Mesenchymal stem cell (in vitro differentiated cells and primary cell): Measurements from ENCODE around the gene SPOCK3.

ENCODE experiments used
- DNase-seq: peaks from one replicate; pipeline ENCODE4 v3.0.0-alpha.2; 2013
- H2AFZ ChIP-seq: one replicate; pipeline ENCODE4 v1.6.1; 2013; ENCODE audit warnings: low read depth, mild to moderate bottlenecking, control low read depth, inconsistent platforms, low read length, moderate library complexity
- H2AK5ac ChIP-seq: 2 replicates; pipeline ENCODE4 v1.6.1; 2013; ENCODE audit warnings: low read length, moderate library complexity, mild to moderate bottlenecking, inconsistent platforms; ENCODE audit not compliant: severe bottlenecking
- H2BK120ac ChIP-seq: one replicate; pipeline ENCODE4 v1.6.1; 2013; ENCODE audit warnings: low read depth, mild to moderate bottlenecking, inconsistent platforms, low read length, moderate library complexity
- H2BK12ac ChIP-seq, 2 experiments: one replicate each; pipeline ENCODE4 v1.6.1; 2013; ENCODE audit warnings: inconsistent platforms in 2 of 2, low read length in 2 of 2, mild to moderate bottlenecking in 2 of 2, moderate library complexity in 2 of 2, control low read depth in 1 of 2
- H2BK15ac ChIP-seq: one replicate; pipeline ENCODE4 v1.6.1; 2013; ENCODE audit warnings: mild to moderate bottlenecking, low read depth, inconsistent platforms; ENCODE audit not compliant: poor library complexity, severe bottlenecking
- H2BK5ac ChIP-seq: 2 replicates; pipeline ENCODE4 v1.6.1; 2013; ENCODE audit warnings: low read depth, mild to moderate bottlenecking, low read length, control low read depth, inconsistent platforms; ENCODE audit not compliant: poor library complexity, severe bottlenecking
- H3K14ac ChIP-seq, 2 experiments: one replicate each; pipeline ENCODE4 v1.6.1; 2013; ENCODE audit warnings: inconsistent platforms in 2 of 2, low read length in 2 of 2, control low read depth in 1 of 2, mild to moderate bottlenecking in 1 of 2, moderate library complexity in 1 of 2
- H3K18ac ChIP-seq, 2 experiments: one replicate each; pipeline ENCODE4 v1.6.1; 2013; ENCODE audit warnings: inconsistent platforms in 2 of 2, low read length in 2 of 2, control low read depth in 1 of 2, low read depth in 1 of 2, mild to moderate bottlenecking in 1 of 2
- H3K23ac ChIP-seq, 2 experiments: one replicate each; pipeline ENCODE4 v1.6.1; 2013; ENCODE audit warnings: inconsistent platforms in 2 of 2, low read length in 2 of 2, mild to moderate bottlenecking in 2 of 2, moderate library complexity in 2 of 2, control low read depth in 1 of 2
- H3K27ac ChIP-seq: 2 replicates; pipeline ENCODE4 v1.5.1; 2013; ENCODE audit warnings: mild to moderate bottlenecking, moderate library complexity, low read length, control low read depth, inconsistent platforms; ENCODE audit not compliant: poor library complexity, severe bottlenecking
- H3K27me3 ChIP-seq, 2 experiments: 2 replicates each; pipeline versions ENCODE4 v1.6.1 to v1.7.0; 2013; ENCODE audit warnings: low read length in 2 of 2, mild to moderate bottlenecking in 2 of 2, moderate library complexity in 2 of 2, control low read depth in 1 of 2, inconsistent platforms in 1 of 2; ENCODE audit not compliant: control insufficient read depth in 1 of 2, insufficient read depth in 1 of 2
- H3K36me3 ChIP-seq, 2 experiments: 2 replicates each; pipeline versions ENCODE4 v1.6.1 to v1.7.0; 2013; ENCODE audit warnings: low read length in 2 of 2, control low read depth in 1 of 2, inconsistent platforms in 1 of 2, low read depth in 1 of 2, mild to moderate bottlenecking in 1 of 2; ENCODE audit not compliant: insufficient read depth in 2 of 2, control insufficient read depth in 1 of 2
- H3K4ac ChIP-seq, 2 experiments: one replicate each; pipeline ENCODE4 v1.6.1; 2013; ENCODE audit warnings: inconsistent platforms in 2 of 2, low read length in 2 of 2, mild to moderate bottlenecking in 2 of 2, moderate library complexity in 2 of 2, control low read depth in 1 of 2, low read depth in 1 of 2
- H3K4me1 ChIP-seq: 2 replicates; pipeline ENCODE4 v1.6.1; 2013; ENCODE audit warnings: low read depth, low read length, control low read depth; ENCODE audit not compliant: control insufficient read depth, insufficient read depth
- H3K4me2 ChIP-seq: 2 replicates; pipeline ENCODE4 v1.6.1; 2013; ENCODE audit warnings: low read length, mild to moderate bottlenecking, inconsistent platforms; ENCODE audit not compliant: poor library complexity, severe bottlenecking
- H3K4me3 ChIP-seq, 2 experiments: 2 replicates each; pipeline versions ENCODE4 v1.5.1 to v1.7.0; 2013; ENCODE audit warnings: low read length in 2 of 2, mild to moderate bottlenecking in 2 of 2, control low read depth in 1 of 2, low read depth in 1 of 2; ENCODE audit not compliant: insufficient read depth in 1 of 2
- H3K79me1 ChIP-seq: replicated peaks from 2 replicates; pipeline ENCODE4 v1.6.1; 2013; ENCODE audit warnings: mild to moderate bottlenecking, control low read depth, low read length, inconsistent platforms; ENCODE audit not compliant: poor library complexity, severe bottlenecking
- H3K9ac ChIP-seq: 2 replicates; pipeline ENCODE4 v1.7.0; 2013; ENCODE audit warnings: mild to moderate bottlenecking, low read length, moderate library complexity
- H3K9me3 ChIP-seq: 2 replicates; pipeline ENCODE4 v1.7.0; 2013; ENCODE audit warnings: mild to moderate bottlenecking, low read length; ENCODE audit not compliant: control insufficient read depth
- H4K8ac ChIP-seq: one replicate; pipeline ENCODE4 v1.6.1; 2013; ENCODE audit warnings: inconsistent platforms, mild to moderate bottlenecking, low read length, moderate library complexity
- H4K91ac ChIP-seq: one replicate; pipeline ENCODE4 v1.6.1; 2013; ENCODE audit warnings: mild to moderate bottlenecking, low read length, inconsistent platforms
- WGBS: methylation state at CpG from one replicate; pipeline ENCODE4 v1.1.7; 2013; ENCODE audit warnings: mixed read lengths; 5-methylcytosine and 5-hydroxymethylcytosine counted together

Gene SPOCK3

GRCh38 chr4:167129146-167129545 is 105.1 kb downstream of the SPOCK3 start:
- Histone ChIP-seq H3K23ac (no peak overlapping the region), H2AK5ac (no peak overlapping the region), H3K4me2 (no peak overlapping the region), H3K18ac (no peak overlapping the region), H2BK15ac (no peak overlapping the region), H2AFZ (no peak overlapping the region), H3K4me3 (no peak overlapping the region), H3K14ac (no peak overlapping the region), H4K8ac (no peak overlapping the region), H3K79me1 (no peaks in the 10 kb centered on the region), H3K27me3 (no peaks in the 10 kb centered on the region), H3K36me3 (no peaks in the 10 kb centered on the region), H3K9me3 (no peaks in the 10 kb centered on the region), H3K9ac (no peak overlapping the region), H3K4me1 (no peaks in the 10 kb centered on the region), H2BK12ac (no peak overlapping the region), H2BK120ac (no peak overlapping the region), H3K27ac (no peak overlapping the region), H3K4ac (no peak overlapping the region), H2BK5ac (no peak overlapping the region), H4K91ac (no peak overlapping the region)
- no peak for DNase-seq
- 94% methylated on average over 1 of the region's 1 CpG for WGBS

- H3K27me3 ChIP-seq, result no peaks in the 10 kb centered on the region
- H2BK12ac ChIP-seq, result no peak overlapping the region
- no peak overlapping the region for H3K4me2 ChIP-seq
- no CpG with 5 or more reads among the region's 2 CpGs for WGBS
- no peak overlapping the region for H2BK120ac ChIP-seq
- no peaks in the 10 kb centered on the region for H3K4me1 ChIP-seq
- H4K8ac ChIP-seq, result no peak overlapping the region
- H3K14ac ChIP-seq, result no peak overlapping the region
- no peak overlapping the region for H4K91ac ChIP-seq
- H3K9ac ChIP-seq, result no peak overlapping the region
- no peak overlapping the region for H2BK15ac ChIP-seq
- H3K79me1 ChIP-seq, result no peaks in the 10 kb centered on the region
- no peak overlapping the region for H2AFZ ChIP-seq
- H3K36me3 ChIP-seq, result no peaks in the 10 kb centered on the region
- no peak overlapping the region for H2AK5ac ChIP-seq
- no peaks in the 10 kb centered on the region for H3K9me3 ChIP-seq
- no peak for DNase-seq
- H3K23ac ChIP-seq, result no peak overlapping the region
- no peak overlapping the region for H3K4ac ChIP-seq
- H3K4me3 ChIP-seq, result no peak overlapping the region
- no peak overlapping the region for H3K27ac ChIP-seq
- no peak overlapping the region for H3K18ac ChIP-seq
- H2BK5ac ChIP-seq, result no peak overlapping the region
Observed at GRCh38 chr4:167119392-167119791, 114.9 kb downstream of the SPOCK3 start.

GRCh38 chr4:167117273-167117672 is 117.0 kb downstream of the SPOCK3 start:
- Histone ChIP-seq H2BK120ac (no peak overlapping the region), H3K23ac (no peak overlapping the region), H3K9ac (no peak overlapping the region), H3K4ac (no peak overlapping the region), H3K27me3 (no peaks in the 10 kb centered on the region), H2AFZ (no peak overlapping the region), H4K8ac (no peak overlapping the region), H4K91ac (no peak overlapping the region), H3K4me3 (no peak overlapping the region), H3K4me2 (no peak overlapping the region), H2BK5ac (no peak overlapping the region), H3K9me3 (peaks cover under 1% of the 10 kb centered on the region), H3K18ac (no peak overlapping the region), H3K14ac (no peak overlapping the region), H3K27ac (no peak overlapping the region), H3K79me1 (no peaks in the 10 kb centered on the region), H2BK15ac (no peak overlapping the region), H2AK5ac (no peak overlapping the region), H3K4me1 (no peaks in the 10 kb centered on the region), H2BK12ac (no peak overlapping the region), H3K36me3 (no peaks in the 10 kb centered on the region)
- WGBS, result 77% methylated on average over 4 of the region's 4 CpGs
- DNase-seq, result no peak

GRCh38 chr4:167114416-167114971 is 119.8 kb downstream of the SPOCK3 start:
- H3K79me1 ChIP-seq, result no peaks in the 10 kb centered on the region
- no peak overlapping the region for H3K27ac ChIP-seq
- H4K91ac ChIP-seq, result no peak overlapping the region
- H3K4me1 ChIP-seq, result no peaks in the 10 kb centered on the region
- H2BK5ac ChIP-seq, result no peak overlapping the region
- WGBS, result 66% methylated on average over 2 of the region's 4 CpGs
- no peak overlapping the region for H4K8ac ChIP-seq
- H2AK5ac ChIP-seq, result no peak overlapping the region
- no peak overlapping the region for H3K4me2 ChIP-seq
- no peak overlapping the region for H3K4me3 ChIP-seq
- no peaks in the 10 kb centered on the region for H3K27me3 ChIP-seq
- no peak overlapping the region for H3K18ac ChIP-seq
- H3K9ac ChIP-seq, result no peak overlapping the region
- no peak overlapping the region for H2BK120ac ChIP-seq
- peaks cover 2% of the 10 kb centered on the region for H3K9me3 ChIP-seq
- no peak overlapping the region for H2BK12ac ChIP-seq
- no peak overlapping the region for H2BK15ac ChIP-seq
- H3K23ac ChIP-seq, result no peak overlapping the region
- no peak for DNase-seq
- no peak overlapping the region for H3K14ac ChIP-seq
- no peak overlapping the region for H2AFZ ChIP-seq
- H3K36me3 ChIP-seq, result no peaks in the 10 kb centered on the region
- no peak overlapping the region for H3K4ac ChIP-seq
